Smooth muscle cell (in vitro differentiated cells): ENCODE data around the gene KIF2A. TPM values are rescaled to one million over a fixed set of nuclear protein-coding genes. Genes with fewer than 3 reads are reported as not detected.

Source experiments
- DNase-seq: peaks from one replicate; lab custom pipeline; 2025; ENCODE audit not compliant: unreplicated experiment; lab: John Stamatoyannopoulos, UW
- H2AFZ ChIP-seq: fragments of 200-600 bp; sonication (generic); 2 replicates; pipeline ENCODE4 v1.6.0; 2016; ENCODE audit warnings: antibody characterized with exemption, low read depth, mild to moderate bottlenecking
- H3F3A ChIP-seq: fragments of 200-600 bp; sonication (generic); 2 replicates; pipeline ENCODE4 v1.6.0; 2017; ENCODE audit warnings: antibody characterized with exemption, low read depth
- H3K27ac ChIP-seq: fragments of 200-600 bp; sonication (generic); 2 replicates; pipeline ENCODE4 v1.5.1; 2016; ENCODE audit warnings: low read depth, mild to moderate bottlenecking
- H3K27me3 ChIP-seq: fragments of 200-600 bp; sonication (generic); 2 replicates; pipeline ENCODE4 v1.6.1; 2016; ENCODE audit warnings: low read depth, mild to moderate bottlenecking
- H3K36me3 ChIP-seq: fragments of 200-600 bp; sonication (generic); 2 replicates; pipeline ENCODE4 v1.5.1; 2016; ENCODE audit warnings: low read depth
- H3K4me1 ChIP-seq: fragments of 200-600 bp; sonication (generic); 2 replicates; pipeline ENCODE4 v1.5.1; 2016; ENCODE audit warnings: low read depth
- H3K4me2 ChIP-seq: fragments of 200-600 bp; sonication (generic); 2 replicates; pipeline ENCODE4 v1.6.0; 2016; ENCODE audit warnings: mild to moderate bottlenecking
- H3K4me3 ChIP-seq: fragments of 200-600 bp; sonication (generic); 2 replicates; pipeline ENCODE4 v1.5.1; 2016; ENCODE audit warnings: mild to moderate bottlenecking
- H3K79me2 ChIP-seq: fragments of 200-600 bp; sonication (generic); 2 replicates; pipeline ENCODE4 v1.6.0; 2016; ENCODE audit warnings: low read depth, mild to moderate bottlenecking
- H3K9ac ChIP-seq: fragments of 200-600 bp; sonication (generic); 2 replicates; pipeline ENCODE4 v1.6.0; 2016; ENCODE audit warnings: low read depth
- H3K9me3 ChIP-seq: fragments of 200-600 bp; sonication (generic); replicated peaks from 2 replicates; pipeline ENCODE4 v1.5.1; 2016; ENCODE audit warnings: low read depth
- H4K20me1 ChIP-seq: fragments of 200-600 bp; sonication (generic); 2 replicates; pipeline ENCODE4 v1.6.0; 2016; ENCODE audit warnings: low read depth
- WGBS: methylation state at CpG from one replicate; pipeline ENCODE4 v1.1.7; 2016; ENCODE audit warnings: low lambda C conversion rate; 5-methylcytosine and 5-hydroxymethylcytosine counted together
- polyA plus RNA-seq: library from polyadenylated mRNA; unstranded; fragments of >200 nt; fragmentation: Nextera tagmentation; extraction: Ambion mirVana; gene quantifications from 2 replicates; pipeline ENCODE4 v1.2.1, GENCODE V29; 2016
- total RNA-seq: library from RNA; depleted of rRNA; stranded (reverse); fragments of >200 nt; gene quantifications from 2 replicates; pipeline ENCODE4 v1.2.3, GENCODE V29; 2014
- TF ChIP-seq, protein P1 (sequence below): fragments of 200-600 bp; sonication (generic); IDR thresholded peaks from 2 replicates; pipeline ENCODE4 v1.5.1; 2017; ENCODE audit warnings: borderline replicate concordance, mild to moderate bottlenecking, antibody characterized with exemption; ENCODE audit not compliant: insufficient read depth, poor library complexity, severe bottlenecking

The KIF2A gene
- total and polyA plus RNA-seq, 2 experiments from 2014 or later: 34.4 to 89.2 TPM

DNA sequence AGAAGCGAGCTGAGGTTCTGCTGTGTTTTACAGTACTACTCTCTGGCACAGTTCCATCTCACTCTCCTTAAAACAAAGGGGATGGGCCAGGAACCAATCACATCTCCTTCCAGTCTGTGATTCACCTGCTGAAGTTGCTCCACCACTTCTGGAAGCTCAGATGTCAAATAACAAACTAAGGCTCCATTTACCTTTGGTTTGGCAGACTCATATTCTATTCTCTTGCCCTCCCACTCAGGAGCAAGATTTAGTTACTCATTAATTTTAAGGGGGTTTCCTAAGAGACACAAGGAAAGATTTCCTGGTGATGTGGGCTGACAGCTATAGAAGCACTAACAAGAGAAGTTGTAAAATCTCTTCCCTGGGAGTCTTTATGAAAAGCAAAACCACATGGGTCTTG, 37.8 kb upstream of the KIF2A start:
- Histone ChIP-seq H3F3A (no peaks in the 10 kb centered on the region), H3K9me3 (no peaks in the 10 kb centered on the region), H3K27me3 (no peaks in the 10 kb centered on the region), H3K4me2 (no peak overlapping the region), H3K4me1 (peaks cover 5% of the 10 kb centered on the region), H4K20me1 (no peaks in the 10 kb centered on the region), H3K27ac (no peak overlapping the region), H3K36me3 (no peaks in the 10 kb centered on the region), H2AFZ (no peak overlapping the region), H3K9ac (no peak overlapping the region), H3K79me2 (no peaks in the 10 kb centered on the region), H3K4me3 (no peak overlapping the region)
- WGBS: 67% methylated on average over 1 of the region's 1 CpG
- TF ChIP-seq, protein P1, sequence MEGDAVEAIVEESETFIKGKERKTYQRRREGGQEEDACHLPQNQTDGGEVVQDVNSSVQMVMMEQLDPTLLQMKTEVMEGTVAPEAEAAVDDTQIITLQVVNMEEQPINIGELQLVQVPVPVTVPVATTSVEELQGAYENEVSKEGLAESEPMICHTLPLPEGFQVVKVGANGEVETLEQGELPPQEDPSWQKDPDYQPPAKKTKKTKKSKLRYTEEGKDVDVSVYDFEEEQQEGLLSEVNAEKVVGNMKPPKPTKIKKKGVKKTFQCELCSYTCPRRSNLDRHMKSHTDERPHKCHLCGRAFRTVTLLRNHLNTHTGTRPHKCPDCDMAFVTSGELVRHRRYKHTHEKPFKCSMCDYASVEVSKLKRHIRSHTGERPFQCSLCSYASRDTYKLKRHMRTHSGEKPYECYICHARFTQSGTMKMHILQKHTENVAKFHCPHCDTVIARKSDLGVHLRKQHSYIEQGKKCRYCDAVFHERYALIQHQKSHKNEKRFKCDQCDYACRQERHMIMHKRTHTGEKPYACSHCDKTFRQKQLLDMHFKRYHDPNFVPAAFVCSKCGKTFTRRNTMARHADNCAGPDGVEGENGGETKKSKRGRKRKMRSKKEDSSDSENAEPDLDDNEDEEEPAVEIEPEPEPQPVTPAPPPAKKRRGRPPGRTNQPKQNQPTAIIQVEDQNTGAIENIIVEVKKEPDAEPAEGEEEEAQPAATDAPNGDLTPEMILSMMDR: no peak
- DNase-seq: no peak

DNA sequence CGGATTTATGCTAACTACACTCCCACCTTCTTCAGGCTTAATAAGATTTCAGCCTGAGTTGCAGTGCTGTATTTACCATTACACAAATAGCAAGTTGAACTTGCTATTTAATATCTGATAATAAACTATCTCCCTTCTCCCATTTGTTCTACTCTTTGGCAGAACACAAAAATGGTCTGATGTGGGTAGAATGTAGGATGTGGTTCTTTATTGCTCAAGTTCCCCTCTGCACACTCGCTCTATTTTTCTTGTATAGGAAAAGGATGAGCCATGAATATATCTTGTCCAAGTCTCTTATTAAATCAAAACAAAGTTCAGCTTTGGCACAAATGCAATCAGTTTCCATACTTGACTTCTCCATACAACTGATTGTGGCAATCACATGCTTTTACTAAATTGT, 37.2 kb upstream of the KIF2A start:
- Histone ChIP-seq H4K20me1 (no peaks in the 10 kb centered on the region), H3K9ac (no peak overlapping the region), H3K4me1 (peaks cover 5% of the 10 kb centered on the region), H3K27ac (no peak overlapping the region), H3K36me3 (no peaks in the 10 kb centered on the region), H3K79me2 (no peaks in the 10 kb centered on the region), H3K4me2 (no peak overlapping the region), H3K9me3 (no peaks in the 10 kb centered on the region), H3K4me3 (no peak overlapping the region), H3K27me3 (no peaks in the 10 kb centered on the region), H3F3A (no peaks in the 10 kb centered on the region), H2AFZ (no peak overlapping the region)
- DNase-seq: no peak
- 80% methylated on average over 2 of the region's 2 CpGs for WGBS
- TF ChIP-seq, protein P1: no peak

DNA sequence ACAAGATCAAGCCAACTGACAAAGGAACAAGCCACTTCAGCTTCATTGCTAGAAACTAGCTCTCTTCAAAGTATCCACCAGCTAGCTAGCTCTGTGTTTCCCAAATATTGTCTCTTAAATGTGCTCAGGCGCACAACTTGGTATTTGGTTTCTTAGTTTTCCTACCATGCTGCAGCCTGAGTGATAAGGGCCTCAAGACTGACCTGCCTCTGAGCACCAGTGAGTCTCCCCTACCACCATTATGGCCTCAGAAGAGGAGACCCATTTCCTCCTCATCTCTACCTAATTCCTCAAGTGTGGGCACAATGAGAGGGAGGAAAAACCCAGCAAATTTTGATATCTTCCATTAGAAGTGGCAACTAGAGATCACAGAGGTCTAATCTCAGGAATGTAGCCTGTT, 34.6 kb upstream of the KIF2A start:
- TF ChIP-seq, protein P1: no peak
- H3K79me2 ChIP-seq: no peaks in the 10 kb centered on the region
- H3F3A ChIP-seq: no peaks in the 10 kb centered on the region
- no peaks in the 10 kb centered on the region for H4K20me1 ChIP-seq
- DNase-seq: no peak
- H3K9ac ChIP-seq: no peak overlapping the region
- no peak overlapping the region for H3K4me3 ChIP-seq
- H2AFZ ChIP-seq: no peak overlapping the region
- H3K27ac ChIP-seq: no peak overlapping the region
- no peaks in the 10 kb centered on the region for H3K36me3 ChIP-seq
- H3K27me3 ChIP-seq: no peaks in the 10 kb centered on the region
- 96% methylated on average over 1 of the region's 1 CpG for WGBS
- H3K9me3 ChIP-seq: no peaks in the 10 kb centered on the region
- no peak overlapping the region for H3K4me2 ChIP-seq
- H3K4me1 ChIP-seq: peaks cover 5% of the 10 kb centered on the region

- DNase-seq: no peak
- Histone ChIP-seq H3K4me1 (peaks cover 5% of the 10 kb centered on the region), H3K9me3 (no peaks in the 10 kb centered on the region), H2AFZ (no peak overlapping the region), H3K4me2 (no peak overlapping the region), H4K20me1 (no peaks in the 10 kb centered on the region), H3K79me2 (no peaks in the 10 kb centered on the region), H3F3A (no peaks in the 10 kb centered on the region), H3K36me3 (no peaks in the 10 kb centered on the region), H3K27ac (no peak overlapping the region), H3K4me3 (no peak overlapping the region), H3K9ac (no peak overlapping the region), H3K27me3 (no peaks in the 10 kb centered on the region)
- 81% methylated on average over 3 of the region's 3 CpGs for WGBS
- TF ChIP-seq, protein P1: no peak
Observed at GRCh38 chr5:62271870-62272269, 34.1 kb upstream of the KIF2A start.
